Stimulated activated CD4-positive, alpha-beta T cell treated with anti-CD3 and anti-CD28 coated beads, TNF-alpha, amount 100 ng/mL, for 4 hours (primary cell): ENCODE data around the gene ABCC1.
"Not testable (repeated sequence)": the region's sequence is repeated elsewhere in the genome, so short reads cannot be mapped to it uniquely, and the experiment has no call there.

Experiments
- DNase-seq, 3 experiments: peaks; one replicate each; pipeline ENCODE4 v3.0.0-alpha.2; 2020; ENCODE audit warnings: low read depth in 3 of 3

ABCC1 gene

GRCh38 chr16:16083421-16084156 is 134.2 kb downstream of the ABCC1 start:
- DNase-seq: no peak

- no peak for DNase-seq
Measured at GRCh38 chr16:16084874-16085273, 135.5 kb downstream of the ABCC1 start.

GRCh38 chr16:16086653-16087446 is 137.4 kb downstream of the ABCC1 start:
- DNase-seq: no peak

GRCh38 chr16:16090238-16090637 is 140.8 kb downstream of the ABCC1 start:
- DNase-seq: no peak

- DNase-seq: no peak
Measured at GRCh38 chr16:16092925-16093627, 143.7 kb downstream of the ABCC1 start.

GRCh38 chr16:16093628-16094332 is 144.4 kb downstream of the ABCC1 start:
- DNase-seq: no peak

GRCh38 chr16:16095646-16096045 is 146.2 kb downstream of the ABCC1 start:
- no peak for DNase-seq

- no peak for DNase-seq
Measured at GRCh38 chr16:16096121-16096857, 146.9 kb downstream of the ABCC1 start.

GRCh38 chr16:16096858-16097213 is 147.4 kb downstream of the ABCC1 start:
- DNase-seq: no peak

GRCh38 chr16:16099320-16099719 is 149.9 kb downstream of the ABCC1 start:
- no peak for DNase-seq

GRCh38 chr16:16100631-16101030 is 151.2 kb downstream of the ABCC1 start:
- no peak for DNase-seq

- DNase-seq: no peak
Measured at GRCh38 chr16:16101585-16101984, 152.2 kb downstream of the ABCC1 start.

GRCh38 chr16:16102738-16103137 is 153.3 kb downstream of the ABCC1 start:
- DNase-seq: no peak

GRCh38 chr16:16104132-16104803 is 154.9 kb downstream of the ABCC1 start:
- not testable (repeated sequence) for DNase-seq

- not testable (repeated sequence) for DNase-seq
Measured at GRCh38 chr16:16104804-16105141, 155.4 kb downstream of the ABCC1 start.

- no peak for DNase-seq
Measured at GRCh38 chr16:16105646-16106045, 156.2 kb downstream of the ABCC1 start.

GRCh38 chr16:16106466-16106865 is 157.1 kb downstream of the ABCC1 start:
- DNase-seq: no peak

GRCh38 chr16:16107839-16108238 is 158.4 kb downstream of the ABCC1 start:
- DNase-seq: no peak

GRCh38 chr16:16108759-16109158 is 159.3 kb downstream of the ABCC1 start:
- DNase-seq: no peak

- no peak for DNase-seq
Measured at GRCh38 chr16:16109453-16110110, 160.2 kb downstream of the ABCC1 start.
